ENCODE results near the gene WDR62. TPM values are rescaled to one million over a fixed set of nuclear protein-coding genes. Genes with fewer than 3 reads are reported as not detected.
A peak's percentile ranks its signal among the peaks of the same experiment; 100 is the strongest.

WDR62 gene
- total RNA-seq, 1 experiment from 2014 or later, result 51.4 TPM

DNA sequence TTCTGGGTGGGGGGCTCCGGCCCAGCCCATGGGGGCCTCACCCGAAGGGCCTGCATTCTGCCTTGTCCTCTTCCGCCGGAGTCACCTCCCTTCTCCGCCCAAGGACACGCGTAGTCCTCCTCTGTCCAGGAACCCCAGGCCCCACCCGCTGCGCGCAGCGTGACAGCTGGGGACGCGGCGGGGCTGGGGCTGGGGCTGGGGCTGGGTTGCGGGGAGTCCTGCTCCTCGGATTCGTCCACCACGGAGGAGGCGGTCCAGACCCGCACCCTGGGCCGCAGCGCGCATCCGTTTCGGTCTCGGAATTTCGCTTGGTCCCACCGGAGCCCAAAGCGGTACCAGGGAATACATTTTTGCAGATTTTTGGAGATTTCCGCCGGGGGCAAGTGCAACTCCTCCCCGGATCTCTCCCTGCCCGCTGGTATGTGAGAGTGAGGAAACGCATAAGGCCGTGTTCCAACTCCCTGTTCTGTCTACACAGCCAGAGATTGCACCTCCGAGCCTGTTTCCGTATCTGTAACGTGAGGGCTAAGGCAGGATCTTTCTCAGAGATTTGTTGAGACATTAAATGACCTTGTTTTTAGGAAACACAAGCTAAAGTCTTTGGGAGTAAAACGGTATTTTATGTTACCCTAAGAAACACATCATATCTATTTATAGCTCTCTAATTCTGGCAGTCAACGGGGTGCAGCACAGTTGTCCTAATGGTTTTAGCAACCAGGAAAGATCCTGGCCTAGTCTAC, 97.8 kb downstream of the WDR62 start, which contains the start of gene COX7A1:
COX7A1 (minus strand) TSS at position 96 of the 740 bp plus-strand sequence; CDS start at position 56, 40 bp downstream.
- Histone ChIP-seq H3K9me3 (ENCODE audit: control insufficient read depth, insufficient read depth, low read depth, low read length) (no peaks in the 10 kb centered on the region), H3K27ac (ENCODE audit: low read length) (no peak within 1 kb of the TSS), H3K4me3 (ENCODE audit: low read depth in 2 of 2, low read length in 2 of 2) (no peak within 1 kb of the TSS), H3K4me1 (ENCODE audit: control insufficient read depth, insufficient read depth, low read length) (no peaks in the 10 kb centered on the region), H3K36me3 (ENCODE audit: control insufficient read depth, insufficient read depth, low read length) (no peaks in the 10 kb centered on the region), H3K27me3 (ENCODE audit: control insufficient read depth, insufficient read depth, low read length) (no peaks in the 10 kb centered on the region)
- POLR2A ChIA-PET, result interaction anchor here (0.7 kb wide), 1 partner anchor 42 kb away, joined by 3 read pairs; no protein-coding TSS in a partner anchor
- TF ChIP-seq, protein P1, sequence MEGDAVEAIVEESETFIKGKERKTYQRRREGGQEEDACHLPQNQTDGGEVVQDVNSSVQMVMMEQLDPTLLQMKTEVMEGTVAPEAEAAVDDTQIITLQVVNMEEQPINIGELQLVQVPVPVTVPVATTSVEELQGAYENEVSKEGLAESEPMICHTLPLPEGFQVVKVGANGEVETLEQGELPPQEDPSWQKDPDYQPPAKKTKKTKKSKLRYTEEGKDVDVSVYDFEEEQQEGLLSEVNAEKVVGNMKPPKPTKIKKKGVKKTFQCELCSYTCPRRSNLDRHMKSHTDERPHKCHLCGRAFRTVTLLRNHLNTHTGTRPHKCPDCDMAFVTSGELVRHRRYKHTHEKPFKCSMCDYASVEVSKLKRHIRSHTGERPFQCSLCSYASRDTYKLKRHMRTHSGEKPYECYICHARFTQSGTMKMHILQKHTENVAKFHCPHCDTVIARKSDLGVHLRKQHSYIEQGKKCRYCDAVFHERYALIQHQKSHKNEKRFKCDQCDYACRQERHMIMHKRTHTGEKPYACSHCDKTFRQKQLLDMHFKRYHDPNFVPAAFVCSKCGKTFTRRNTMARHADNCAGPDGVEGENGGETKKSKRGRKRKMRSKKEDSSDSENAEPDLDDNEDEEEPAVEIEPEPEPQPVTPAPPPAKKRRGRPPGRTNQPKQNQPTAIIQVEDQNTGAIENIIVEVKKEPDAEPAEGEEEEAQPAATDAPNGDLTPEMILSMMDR (IDR thresholded peaks at IDR 0.05), result no peak
- TF ChIP-seq TCF7L2 (IDR thresholded peaks at IDR 0.05; ENCODE audit: low read depth, low read length) (no peak), POLR2AphosphoS5 (IDR thresholded peaks at IDR 0.05; ENCODE audit: low read depth, low read length) (peak; percentile 40; the same call in 1 of the 2 replicates)
- no TSS peak for BruUV-seq (replicated peaks)
- in situ Hi-C loops (cut with HindIII; ENCODE audit: low pct_unique_long_range_greater_than_20kb, low sequenced_read_pairs), result no loop called here
- CTCF ChIA-PET, result interaction anchor here (0.7 to 1.0 kb wide), 2 partner anchors 11 to 24 kb away, joined by 3 to 4 read pairs; no protein-coding TSS in a partner anchor
- ATAC-seq, result no peak
- no peak for DNase-seq (ENCODE audit: low read depth, low spot score)
- intact Hi-C loops (cut with micrococcal nuclease; ENCODE audit: unreplicated experiment), result no loop called here

DNA sequence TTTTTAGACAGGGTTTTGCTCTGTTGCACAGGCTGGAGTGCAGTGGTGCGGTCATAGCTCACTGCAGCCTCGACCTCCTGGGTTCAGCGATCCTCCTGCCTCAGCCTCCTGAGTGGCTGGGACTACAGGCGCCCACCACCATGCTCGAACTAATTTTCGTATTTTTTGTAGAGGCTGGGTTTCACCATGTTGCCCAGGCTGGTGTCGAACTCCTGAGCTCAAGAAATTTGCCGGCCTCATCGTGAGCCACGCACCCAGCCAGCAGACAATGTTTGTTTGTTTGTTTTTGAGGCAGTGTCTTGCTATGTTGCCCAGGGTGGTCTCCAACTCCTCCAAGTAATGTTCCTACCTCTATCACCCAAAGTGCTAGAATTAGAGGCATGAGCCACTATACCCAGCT, 98.4 kb downstream of the WDR62 start:
- ChIA-PET POLR2A (interaction anchor here (0.7 kb wide), 1 partner anchor 43 kb away, joined by 3 read pairs; no protein-coding TSS in a partner anchor), CTCF (interaction anchor here (0.7 to 1.0 kb wide), 2 partner anchors 10 to 25 kb away, joined by 3 to 4 read pairs; no protein-coding TSS in a partner anchor)
- intact Hi-C loops (cut with micrococcal nuclease; ENCODE audit: unreplicated experiment), result no loop called here

More for the DNA sequence above, 98.4 kb downstream of the WDR62 start:
- ATAC-seq (no peak), DNase-seq (ENCODE audit: low read depth, low spot score) (no peak)
- Histone ChIP-seq H3K4me3 (ENCODE audit: low read depth in 2 of 2, low read length in 2 of 2) (no peak overlapping the region), H3K27me3 (ENCODE audit: control insufficient read depth, insufficient read depth, low read length) (no peaks in the 10 kb centered on the region), H3K36me3 (ENCODE audit: control insufficient read depth, insufficient read depth, low read length) (no peaks in the 10 kb centered on the region), H3K4me1 (ENCODE audit: control insufficient read depth, insufficient read depth, low read length) (no peaks in the 10 kb centered on the region), H3K9me3 (ENCODE audit: control insufficient read depth, insufficient read depth, low read depth, low read length) (no peaks in the 10 kb centered on the region), H3K27ac (ENCODE audit: low read length) (no peak overlapping the region)
- BruUV-seq (replicated peaks), result no TSS peak
- in situ Hi-C loops (cut with HindIII; ENCODE audit: low pct_unique_long_range_greater_than_20kb, low sequenced_read_pairs), result no loop called here
- TF ChIP-seq SIN3A (IDR thresholded peaks at IDR 0.05; ENCODE audit: borderline replicate concordance, insufficient read depth, low read depth, low read length), result no peak
- TF ChIP-seq, protein P2, sequence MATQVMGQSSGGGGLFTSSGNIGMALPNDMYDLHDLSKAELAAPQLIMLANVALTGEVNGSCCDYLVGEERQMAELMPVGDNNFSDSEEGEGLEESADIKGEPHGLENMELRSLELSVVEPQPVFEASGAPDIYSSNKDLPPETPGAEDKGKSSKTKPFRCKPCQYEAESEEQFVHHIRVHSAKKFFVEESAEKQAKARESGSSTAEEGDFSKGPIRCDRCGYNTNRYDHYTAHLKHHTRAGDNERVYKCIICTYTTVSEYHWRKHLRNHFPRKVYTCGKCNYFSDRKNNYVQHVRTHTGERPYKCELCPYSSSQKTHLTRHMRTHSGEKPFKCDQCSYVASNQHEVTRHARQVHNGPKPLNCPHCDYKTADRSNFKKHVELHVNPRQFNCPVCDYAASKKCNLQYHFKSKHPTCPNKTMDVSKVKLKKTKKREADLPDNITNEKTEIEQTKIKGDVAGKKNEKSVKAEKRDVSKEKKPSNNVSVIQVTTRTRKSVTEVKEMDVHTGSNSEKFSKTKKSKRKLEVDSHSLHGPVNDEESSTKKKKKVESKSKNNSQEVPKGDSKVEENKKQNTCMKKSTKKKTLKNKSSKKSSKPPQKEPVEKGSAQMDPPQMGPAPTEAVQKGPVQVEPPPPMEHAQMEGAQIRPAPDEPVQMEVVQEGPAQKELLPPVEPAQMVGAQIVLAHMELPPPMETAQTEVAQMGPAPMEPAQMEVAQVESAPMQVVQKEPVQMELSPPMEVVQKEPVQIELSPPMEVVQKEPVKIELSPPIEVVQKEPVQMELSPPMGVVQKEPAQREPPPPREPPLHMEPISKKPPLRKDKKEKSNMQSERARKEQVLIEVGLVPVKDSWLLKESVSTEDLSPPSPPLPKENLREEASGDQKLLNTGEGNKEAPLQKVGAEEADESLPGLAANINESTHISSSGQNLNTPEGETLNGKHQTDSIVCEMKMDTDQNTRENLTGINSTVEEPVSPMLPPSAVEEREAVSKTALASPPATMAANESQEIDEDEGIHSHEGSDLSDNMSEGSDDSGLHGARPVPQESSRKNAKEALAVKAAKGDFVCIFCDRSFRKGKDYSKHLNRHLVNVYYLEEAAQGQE (IDR thresholded peaks at IDR 0.05; ENCODE audit: insufficient read depth in 1 of 2, low read depth in 2 of 2, low read length in 1 of 2), result no peak
- TF ChIP-seq, protein P1 (IDR thresholded peaks at IDR 0.05), result no peak
- no peak for TF ChIP-seq POLR2AphosphoS5 (IDR thresholded peaks at IDR 0.05; ENCODE audit: low read depth, low read length)

Other genes starting within 250 kb of the WDR62 start
- not detected for gene PRODH2, start 242.1 kb upstream of the WDR62 start, total RNA-seq (2021; ENCODE audit: unreplicated experiment)
- 0.67 TPM for gene NPHS1, start 202.4 kb upstream of the WDR62 start, total RNA-seq (2021; ENCODE audit: unreplicated experiment)
- 5.0 TPM for gene KIRREL2, start 198.0 kb upstream of the WDR62 start, total RNA-seq (2021; ENCODE audit: unreplicated experiment)
- 74.6 TPM for gene APLP1, start 186.3 kb upstream of the WDR62 start, total RNA-seq (2021; ENCODE audit: unreplicated experiment)
- 20.5 TPM for gene NFKBID, start 154.4 kb upstream of the WDR62 start, total RNA-seq (2021; ENCODE audit: unreplicated experiment)
- 2.9 TPM for gene HCST, start 152.4 kb upstream of the WDR62 start, total RNA-seq (2021; ENCODE audit: unreplicated experiment)
- gene TYROBP, start 146.6 kb upstream of the WDR62 start, total RNA-seq (2021; ENCODE audit: unreplicated experiment), result not detected
- 16.7 TPM for gene LRFN3, start 118.5 kb upstream of the WDR62 start, total RNA-seq (2021; ENCODE audit: unreplicated experiment)
- 19.0 TPM for gene SDHAF1, start 59.7 kb upstream of the WDR62 start, total RNA-seq (2021; ENCODE audit: unreplicated experiment)
- gene SYNE4, start 46.1 kb upstream of the WDR62 start, total RNA-seq (2021; ENCODE audit: unreplicated experiment), result 1.1 TPM
- gene ALKBH6, start 40.7 kb upstream of the WDR62 start, total RNA-seq (2021; ENCODE audit: unreplicated experiment), result 44.8 TPM
- 4.7 TPM for gene CLIP3, start 22.0 kb upstream of the WDR62 start, total RNA-seq (2021; ENCODE audit: unreplicated experiment)
- gene THAP8, start 612 bp upstream of the WDR62 start, total RNA-seq (2021; ENCODE audit: unreplicated experiment), result 9.6 TPM
- gene OVOL3, start 56.2 kb downstream of the WDR62 start, total RNA-seq (2021; ENCODE audit: unreplicated experiment), result 0.44 TPM
- gene POLR2I, start 60.0 kb downstream of the WDR62 start, total RNA-seq (2021; ENCODE audit: unreplicated experiment), result 174 TPM
- gene TBCB, start 60.6 kb downstream of the WDR62 start, total RNA-seq (2021; ENCODE audit: unreplicated experiment), result 496 TPM
- 1,158 TPM for gene CAPNS1, start 85.2 kb downstream of the WDR62 start, total RNA-seq (2021; ENCODE audit: unreplicated experiment)
- 0.33 TPM for gene COX7A1, start 97.5 kb downstream of the WDR62 start, total RNA-seq (2021; ENCODE audit: unreplicated experiment)
- gene ZNF565, start 159.8 kb downstream of the WDR62 start, total RNA-seq (2021; ENCODE audit: unreplicated experiment), result 4.9 TPM
- gene ZNF146, start 160.2 kb downstream of the WDR62 start, total RNA-seq (2021; ENCODE audit: unreplicated experiment), result 121 TPM